Measurements from ENCODE around the gene MED27. TPM values are rescaled to one million over a fixed set of nuclear protein-coding genes. Genes with fewer than 3 reads are reported as not detected.

Gene MED27
- total and polyA plus RNA-seq, 2 of the 13 experiments (the other 11 are each of a cell fraction or from before 2014, with no cell fraction given), result 16.9 to 19.0 TPM

DNA sequence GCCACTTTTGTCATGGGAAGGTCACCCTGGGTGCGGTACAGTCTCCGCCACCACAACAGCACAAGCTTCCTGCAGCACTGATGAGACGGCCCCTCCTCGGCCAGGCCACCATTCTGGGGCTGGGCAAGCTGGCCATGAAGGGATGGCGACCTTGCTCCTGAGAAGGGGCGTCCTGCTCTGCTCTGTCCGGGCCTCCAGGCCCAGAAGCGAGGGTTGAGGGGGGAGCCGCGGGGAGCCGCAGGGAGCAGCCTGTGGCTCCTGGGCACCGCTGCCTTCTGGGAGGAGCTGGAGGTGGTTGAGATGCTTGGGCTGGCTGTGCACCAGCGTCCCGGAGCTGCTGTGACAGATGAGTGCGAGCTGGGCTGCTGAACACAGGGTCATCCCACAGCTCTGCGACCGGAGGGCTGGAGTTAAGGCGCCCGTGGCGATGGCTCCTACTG lies 255.5 kb downstream of the MED27 start:
- H3K27ac ChIP-seq (ENCODE audit: extremely low read length, insufficient read depth, low read length), result no peak overlapping the region
- ATAC-seq (peak; percentile 33; the same call in 2 of the 3 replicates), FAIRE-seq (no peak), DNase-seq (ENCODE audit: low spot score) (no peak)
- no peaks in the 10 kb centered on the region for H3K79me2 ChIP-seq (ENCODE audit: insufficient read depth, low read length)
- ChIA-PET POLR2A (no interaction called here), CTCF (ENCODE audit: low intra/inter-chr PET ratio, low total read pairs) (no interaction called here)
- 40% methylated on average over 6 of the region's 20 CpGs for WGBS (ENCODE audit: low lambda C conversion rate)
- TF ChIP-seq NFIC (IDR thresholded peaks at IDR 0.05; ENCODE audit: low read length) (no peak), FOXC1 (CRISPR knock-in tag; IDR thresholded peaks at IDR 0.05; ENCODE audit: borderline replicate concordance) (no peak), FOXK2 (IDR thresholded peaks at IDR 0.05) (no peak), CC2D1A (CRISPR knock-in tag; IDR thresholded peaks at IDR 0.05) (no peak), CBX1 (IDR thresholded peaks at IDR 0.05; ENCODE audit: low read depth) (no peak), NFRKB (IDR thresholded peaks at IDR 0.05) (no peak), NFKBIZ (CRISPR knock-in tag; IDR thresholded peaks at IDR 0.05) (no peak), ZNF33A (CRISPR knock-in tag; IDR thresholded peaks at IDR 0.05; ENCODE audit: borderline replicate concordance) (no peak), SOX6 (IDR thresholded peaks at IDR 0.05) (no peak), SOX6 (CRISPR knock-in tag; IDR thresholded peaks at IDR 0.05) (no peak)
- in situ Hi-C loops (cut with HindIII; ENCODE audit: extremely low pct_ligation_motif_present, low pct_unique_long_range_greater_than_20kb), result no loop called here
- no peak overlapping the region for H3K4me2 ChIP-seq (ENCODE audit: low read depth, low read length)
- H4K20me1 ChIP-seq (ENCODE audit: insufficient read depth, low read length), result no peaks in the 10 kb centered on the region
- H2AFZ ChIP-seq (ENCODE audit: low read length), result no peak overlapping the region
- H3K9ac ChIP-seq (ENCODE audit: insufficient read depth, low read depth, low read length), result no peak overlapping the region
- intact Hi-C loops (cut with micrococcal nuclease; ENCODE audit: unreplicated experiment), result no loop called here
- H3K4me1 ChIP-seq (ENCODE audit: insufficient read depth, low read length), result no peaks in the 10 kb centered on the region
- no TSS peak for BruUV-seq (replicated peaks)
- H3K36me3 ChIP-seq (replicated peaks in 1 of 2; ENCODE audit: control insufficient read depth in 1 of 2, insufficient read depth in 2 of 2, low read length in 2 of 2), result no peaks in the 10 kb centered on the region
- no peaks in the 10 kb centered on the region for H3K9me3 ChIP-seq (ENCODE audit: low read length)
- H3K27me3 ChIP-seq (ENCODE audit: control insufficient read depth in 1 of 2, insufficient read depth in 2 of 2, low read length in 2 of 2), result peaks cover 9 to 68% of the 10 kb centered on the region in 2 experiments; a peak in 4 of 5 replicates
- H3K4me3 ChIP-seq (replicated peaks in 1 of 3; ENCODE audit: insufficient read depth in 1 of 3, low read depth in 2 of 3, low read length in 3 of 3), result no peak overlapping the region

GRCh38 chr9:131823701-131824146 lies 255.9 kb downstream of the MED27 start:
- Histone ChIP-seq H3K9ac (ENCODE audit: insufficient read depth, low read depth, low read length) (no peak overlapping the region), H3K27ac (ENCODE audit: extremely low read length, insufficient read depth, low read length) (no peak overlapping the region), H3K36me3 (replicated peaks in 1 of 2; ENCODE audit: control insufficient read depth in 1 of 2, insufficient read depth in 2 of 2, low read length in 2 of 2) (no peaks in the 10 kb centered on the region), H4K20me1 (ENCODE audit: insufficient read depth, low read length) (no peaks in the 10 kb centered on the region), H3K9me3 (ENCODE audit: low read length) (no peaks in the 10 kb centered on the region), H3K4me2 (ENCODE audit: low read depth, low read length) (no peak overlapping the region), H3K79me2 (ENCODE audit: insufficient read depth, low read length) (no peaks in the 10 kb centered on the region), H2AFZ (ENCODE audit: low read length) (no peak overlapping the region), H3K4me1 (ENCODE audit: insufficient read depth, low read length) (no peaks in the 10 kb centered on the region), H3K4me3 (replicated peaks in 1 of 3; ENCODE audit: insufficient read depth in 1 of 3, low read depth in 2 of 3, low read length in 3 of 3) (no peak overlapping the region), H3K27me3 (ENCODE audit: control insufficient read depth in 1 of 2, insufficient read depth in 2 of 2, low read length in 2 of 2) (peaks cover 9 to 66% of the 10 kb centered on the region in 2 experiments; a peak in 4 of 5 replicates)
- ATAC-seq (no peak), FAIRE-seq (no peak), DNase-seq (ENCODE audit: low spot score) (no peak)
- in situ Hi-C loops (cut with HindIII; ENCODE audit: extremely low pct_ligation_motif_present, low pct_unique_long_range_greater_than_20kb) (no loop called here), intact Hi-C loops (cut with micrococcal nuclease; ENCODE audit: unreplicated experiment) (no loop called here)
- BruUV-seq (replicated peaks), result no TSS peak
- TF ChIP-seq KDM5B (CRISPR knock-in tag; IDR thresholded peaks at IDR 0.05; ENCODE audit: borderline replicate concordance) (no peak), NFRKB (IDR thresholded peaks at IDR 0.05) (no peak), BHLHE40 (IDR thresholded peaks at IDR 0.05; ENCODE audit: low read length) (no peak), KDM5A (IDR thresholded peaks at IDR 0.05; ENCODE audit: borderline replicate concordance, low read length) (no peak), HOXA5 (CRISPR knock-in tag; IDR thresholded peaks at IDR 0.05) (no peak), ZNF644 (CRISPR knock-in tag; IDR thresholded peaks at IDR 0.05; ENCODE audit: low read depth) (no peak), ZSCAN25 (CRISPR knock-in tag; IDR thresholded peaks at IDR 0.05) (no peak), GATA4 (IDR thresholded peaks at IDR 0.05; ENCODE audit: borderline replicate concordance, low read depth) (no peak), ZNF639 (CRISPR knock-in tag; conservative IDR thresholded peaks at IDR 0.05) (no peak), FOSL1 (CRISPR knock-in tag; IDR thresholded peaks at IDR 0.05; ENCODE audit: borderline replicate concordance) (no peak), PLRG1 (conservative IDR thresholded peaks at IDR 0.05) (no peak)
- CTCF ChIA-PET (ENCODE audit: low intra/inter-chr PET ratio, low total read pairs), result no interaction called here
- POLR2A ChIA-PET, result no interaction called here
- 38% methylated on average over 10 of the region's 35 CpGs for WGBS (ENCODE audit: low lambda C conversion rate)
